Lung (tissue), 12 donors: Measurements from ENCODE around the gene TMEM181. TPM values are rescaled to one million over a fixed set of nuclear protein-coding genes. Genes with fewer than 3 reads are reported as not detected.

Experiments
- ATAC-seq: fragments of 200-7000 bp; cut with Tn5 transposase; one replicate; pipeline ENCODE4 v1.9.1; 2020; ENCODE audit warnings: moderate number of reproducible peaks; ENCODE audit not compliant: insufficient read depth, low FRiP score
- DNase-seq, 3 donors: peaks; one replicate each; pipeline ENCODE4 v3.0.0-alpha.2; 2013 to 2017
- H3K27ac ChIP-seq, 2 donors: one replicate each; pipeline ENCODE4 v1.5.1; 2013; ENCODE audit warnings: mild to moderate bottlenecking in 2 of 2, moderate library complexity in 2 of 2, control low read depth in 1 of 2, inconsistent platforms in 1 of 2, low read depth in 1 of 2, low read length in 1 of 2
- H3K27me3 ChIP-seq, 3 donors: one replicate each; pipeline ENCODE4 v1.5.1; 2013; ENCODE audit warnings: low read length in 2 of 3; ENCODE audit not compliant: control insufficient read depth in 3 of 3, insufficient read depth in 3 of 3
- H3K36me3 ChIP-seq, 4 donors: one replicate each; pipeline ENCODE4 v1.5.1; 2013; ENCODE audit warnings: low read length in 4 of 4, mild to moderate bottlenecking in 1 of 4, moderate library complexity in 1 of 4; ENCODE audit not compliant: control insufficient read depth in 4 of 4, insufficient read depth in 4 of 4
- H3K4me1 ChIP-seq, 5 donors: one replicate each; pipeline ENCODE4 v1.5.1; 2013; ENCODE audit warnings: low read length in 5 of 5, mild to moderate bottlenecking in 2 of 5, moderate library complexity in 1 of 5; ENCODE audit not compliant: control insufficient read depth in 5 of 5, insufficient read depth in 5 of 5
- H3K4me3 ChIP-seq: one replicate; pipeline ENCODE4 v1.5.1; 2013; ENCODE audit warnings: mild to moderate bottlenecking, control low read depth, moderate library complexity
- H3K9ac ChIP-seq, 2 donors: one replicate each; pipeline ENCODE4 v1.5.1; 2013; ENCODE audit warnings: low read length in 2 of 2, control low read depth in 1 of 2; ENCODE audit not compliant: insufficient read depth in 1 of 2
- H3K9me3 ChIP-seq, 4 donors: one replicate each; pipeline ENCODE4 v1.5.1; 2013; ENCODE audit warnings: low read length in 3 of 4, mild to moderate bottlenecking in 1 of 4, moderate library complexity in 1 of 4; ENCODE audit not compliant: control insufficient read depth in 4 of 4, insufficient read depth in 3 of 4
- CTCF ChIP-seq: IDR thresholded peaks from 2 replicates; pipeline ENCODE4 v1.5.1; 2012; ENCODE audit warnings: mild to moderate bottlenecking; ENCODE audit errors: control extremely low read depth, extremely low read depth
- WGBS, 2 donors: extraction: QIAGEN DNeasy Blood & Tissue Kit; methylation state at CpG; one replicate each; pipeline ENCODE4 v1.1.7; 2013; 5-methylcytosine and 5-hydroxymethylcytosine counted together
- polyA plus RNA-seq, 2 donors: library from polyadenylated mRNA; stranded (reverse); fragments of 200-250 nt; gene quantifications; one replicate each; pipeline ENCODE4 v1.2.1, GENCODE V29; 2013
- total RNA-seq, 2 donors: library from RNA; depleted of rRNA in 1 of 2; stranded (reverse); fragments of >200 nt in 1 of 2; gene quantifications; one replicate each; pipeline ENCODE4 v1.2.1, GENCODE V29; 2014 to 2021
- donor health status: control.
- donor health status: control.
- donor health status: Bipolar disorder and iron deficiency.
- donor health status: healthy.
- donor health status: DM: yes; HTN: yes; CAD: no.

The TMEM181 gene
- total and polyA plus RNA-seq, 4 donors = 14.5 to 28.5 (median 20.5) TPM

GRCh38 chr6:158528826-158529225 lies 31.1 kb upstream of the TMEM181 start:
- Histone ChIP-seq H3K27ac (no peak overlapping the region), H3K36me3 (no peaks in the 10 kb centered on the region), H3K27me3 (no peaks in the 10 kb centered on the region), H3K4me3 (no peak overlapping the region), H3K4me1 (no peaks in the 10 kb centered on the region), H3K9me3 (peaks cover 0 to 9% (median 0%) of the 10 kb centered on the region in 4 donors), H3K9ac (no peak overlapping the region)
- DNase-seq (no peak), ATAC-seq (no peak)
- 71 to 79% methylated on average over 5 to 6 of the region's 6 CpGs for WGBS, 2 donors
- TF ChIP-seq CTCF = no peak

GRCh38 chr6:158529629-158530028 lies 30.3 kb upstream of the TMEM181 start:
- ATAC-seq (no peak), DNase-seq (no peak)
- WGBS, 2 donors = 79 to 84% methylated on average over 8 of the region's 8 CpGs
- no peak overlapping the region for H3K27ac ChIP-seq
- no peak overlapping the region for H3K4me3 ChIP-seq
- peaks cover 0 to 6% (median 0%) of the 10 kb centered on the region in 4 donors for H3K9me3 ChIP-seq
- no peaks in the 10 kb centered on the region for H3K36me3 ChIP-seq
- H3K4me1 ChIP-seq = no peaks in the 10 kb centered on the region
- H3K9ac ChIP-seq = no peak overlapping the region
- H3K27me3 ChIP-seq = no peaks in the 10 kb centered on the region
- no peak for TF ChIP-seq CTCF

GRCh38 chr6:158531566-158531965 lies 28.3 kb upstream of the TMEM181 start:
- no peak for TF ChIP-seq CTCF
- Histone ChIP-seq H3K4me1 (peaks cover 0 to 8% (median 4%) of the 10 kb centered on the region in 5 donors), H3K9ac (no peak overlapping the region), H3K4me3 (no peak overlapping the region), H3K9me3 (peaks cover 0 to 3% (median 0%) of the 10 kb centered on the region in 4 donors), H3K36me3 (no peaks in the 10 kb centered on the region), H3K27me3 (no peaks in the 10 kb centered on the region), H3K27ac (no peak overlapping the region)
- WGBS, 2 donors = 82 to 88% methylated on average over 4 of the region's 4 CpGs
- ATAC-seq = no peak
- no peak for DNase-seq

GRCh38 chr6:158531970-158532369 lies 27.9 kb upstream of the TMEM181 start:
- H3K9me3 ChIP-seq = peaks cover 0 to 3% (median 0%) of the 10 kb centered on the region in 4 donors
- H3K9ac ChIP-seq = no peak overlapping the region
- no peak overlapping the region for H3K27ac ChIP-seq
- DNase-seq (no peak), ATAC-seq (no peak)
- H3K36me3 ChIP-seq = no peaks in the 10 kb centered on the region
- WGBS, 2 donors = 90 to 100% methylated on average over 2 of the region's 2 CpGs
- no peaks in the 10 kb centered on the region for H3K27me3 ChIP-seq
- H3K4me3 ChIP-seq = no peak overlapping the region
- peaks cover 0 to 10% (median 4%) of the 10 kb centered on the region in 5 donors for H3K4me1 ChIP-seq
- TF ChIP-seq CTCF = no peak
